HCEC 1CT (cell line): ENCODE results near the gene TMEM266.

Experiments
- DNase-seq: peaks from one replicate; pipeline ENCODE4 v3.0.0-alpha.2; 2017

The TMEM266 gene

GRCh38 chr15:76163457-76164295 lies 103.9 kb downstream of the TMEM266 start:
- DNase-seq: peak; percentile 76

GRCh38 chr15:76164602-76165001 lies 104.8 kb downstream of the TMEM266 start:
- no peak for DNase-seq

- no peak for DNase-seq
Observed at GRCh38 chr15:76165951-76166350, 106.2 kb downstream of the TMEM266 start.

- no peak for DNase-seq
Observed at GRCh38 chr15:76168237-76168984, 108.6 kb downstream of the TMEM266 start.

GRCh38 chr15:76169018-76169417 lies 109.2 kb downstream of the TMEM266 start:
- DNase-seq: peak; percentile 20

GRCh38 chr15:76169911-76170800 lies 110.4 kb downstream of the TMEM266 start:
- DNase-seq: no peak

- DNase-seq: no peak
Observed at GRCh38 chr15:76172782-76173181, 113.0 kb downstream of the TMEM266 start.

GRCh38 chr15:76173317-76173834 lies 113.6 kb downstream of the TMEM266 start:
- no peak for DNase-seq

- no peak for DNase-seq
Observed at GRCh38 chr15:76174654-76175053, 114.9 kb downstream of the TMEM266 start.

GRCh38 chr15:76175442-76175841 lies 115.7 kb downstream of the TMEM266 start:
- DNase-seq: no peak

- no peak for DNase-seq
Observed at GRCh38 chr15:76176059-76176458, 116.3 kb downstream of the TMEM266 start.

- DNase-seq: no peak
Observed at GRCh38 chr15:76176487-76177085, 116.8 kb downstream of the TMEM266 start.

GRCh38 chr15:76177491-76178040 lies 117.8 kb downstream of the TMEM266 start:
- DNase-seq: peak; percentile 48

- no peak for DNase-seq
Observed at GRCh38 chr15:76178296-76179000, 118.7 kb downstream of the TMEM266 start.

- no peak for DNase-seq
Observed at GRCh38 chr15:76179023-76179422, 119.2 kb downstream of the TMEM266 start.

- DNase-seq: no peak
Observed at GRCh38 chr15:76180321-76180720, 120.5 kb downstream of the TMEM266 start.

GRCh38 chr15:76181705-76182107 lies 121.9 kb downstream of the TMEM266 start:
- DNase-seq: no peak

- DNase-seq: no peak
Observed at GRCh38 chr15:76183930-76184649, 124.3 kb downstream of the TMEM266 start.

- DNase-seq: no peak
Observed at GRCh38 chr15:76184650-76185035, 124.9 kb downstream of the TMEM266 start.

GRCh38 chr15:76185716-76186115 lies 125.9 kb downstream of the TMEM266 start:
- peak; percentile 79 for DNase-seq

GRCh38 chr15:76187163-76187562 lies 127.4 kb downstream of the TMEM266 start:
- no peak for DNase-seq
